ENCODE data around the gene COA1. TPM values are rescaled to one million over a fixed set of nuclear protein-coding genes. Genes with fewer than 3 reads are reported as not detected.

The COA1 gene
- 26.1 and 37.5 TPM in 2 replicates for total RNA-seq

DNA sequence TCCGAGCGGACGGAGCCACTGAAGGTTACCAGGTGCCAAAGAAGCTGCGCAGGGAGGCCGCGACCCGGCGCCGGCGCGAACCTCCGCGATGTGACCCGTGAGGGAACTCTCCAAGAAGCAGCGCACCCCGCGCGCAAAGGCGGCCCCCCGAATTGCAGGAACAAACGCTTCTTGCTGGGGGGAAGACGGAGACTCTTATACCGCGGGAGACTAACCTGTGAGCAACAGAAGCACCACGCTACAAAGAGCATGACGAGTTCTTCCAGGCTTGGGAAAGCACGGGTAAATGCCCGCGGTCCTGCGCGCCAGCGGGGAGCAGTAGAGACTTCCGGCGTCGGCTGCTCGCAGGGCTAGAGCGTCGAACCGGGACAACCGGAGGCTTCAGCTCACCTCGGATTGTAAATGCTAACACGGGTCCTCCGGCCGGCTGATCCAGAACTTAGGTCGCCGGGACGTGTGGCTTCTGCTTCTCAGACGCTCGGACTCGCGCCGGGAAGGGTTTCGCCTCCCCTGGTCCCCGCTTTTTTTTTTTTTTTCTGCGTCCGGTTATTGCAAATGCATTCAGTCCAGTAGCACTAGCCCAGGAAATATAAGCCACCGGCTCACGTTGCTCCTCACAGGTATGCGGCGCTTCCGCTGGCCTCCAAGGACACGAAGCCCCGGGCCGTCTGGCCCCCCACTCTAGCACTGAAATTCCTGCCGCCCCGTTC is at the start of gene COA1:
Gene COA1 (minus strand): TSS at position 310 of the 710 bp plus-strand sequence. CDS start 80,909 bp downstream, outside the sequence.

GRCh38 chr7:43758029-43758821 is 28.9 kb upstream of the COA1 start, which contains the start of gene BLVRA:
Gene BLVRA (plus strand): TSS chr7:43758680. CDS start chr7:43771159, 12,479 bp downstream.

Other genes starting within 250 kb of the COA1 start
- gene STK17A, start 146.4 kb downstream of the COA1 start, total RNA-seq, result 16.7 and 20.7 TPM in 2 replicates
- 18.5 and 22.3 TPM in 2 replicates for gene BLVRA, start 29.2 kb upstream of the COA1 start, total RNA-seq
- gene MRPS24, start 140.0 kb upstream of the COA1 start, total RNA-seq, result 119 and 149 TPM in 2 replicates
- gene URGCP, start 177.1 kb upstream of the COA1 start, total RNA-seq, result 17.5 and 22.8 TPM in 2 replicates
- gene UBE2D4, start 196.9 kb upstream of the COA1 start, total RNA-seq, result 17.1 and 29.9 TPM in 2 replicates

Measured in pericardium fibroblast (primary cell).